Measurements from ENCODE around the gene NUSAP1.
A peak's percentile ranks its signal among the peaks of the same experiment; 100 is the strongest.
"Not testable (repeated sequence)": the region's sequence is repeated elsewhere in the genome, so short reads cannot be mapped to it uniquely, and the experiment has no call there.

NUSAP1 gene

GRCh38 chr15:41411441-41411840, 78.8 kb downstream of the NUSAP1 start:
- no peak overlapping the region for H3K4me3 ChIP-seq (ENCODE audit: control insufficient read depth, low read depth, low read length)
- DNase-seq (ENCODE audit: low read depth) = no peak
- TF ChIP-seq CTCF (IDR thresholded peaks at IDR 0.05; ENCODE audit: control insufficient read depth, insufficient read depth, low read depth, low read length, missing control alignments) = no peak

GRCh38 chr15:41416128-41416741, 83.6 kb downstream of the NUSAP1 start:
- TF ChIP-seq CTCF (IDR thresholded peaks at IDR 0.05; ENCODE audit: control insufficient read depth, insufficient read depth, low read depth, low read length, missing control alignments) = no peak
- no peak for DNase-seq (ENCODE audit: low read depth)
- H3K4me3 ChIP-seq (ENCODE audit: control insufficient read depth, low read depth, low read length) = peak overlapping the region; percentile 78

GRCh38 chr15:41416742-41417417, 84.2 kb downstream of the NUSAP1 start, which contains the start of gene RTF1:
TSS of gene RTF1 (plus strand) at chr15:41417095. CDS start at chr15:41417116, 21 bp downstream.
- H3K4me3 ChIP-seq (ENCODE audit: control insufficient read depth, low read depth, low read length) = peak within 1 kb of the TSS; percentile 78
- peak; percentile 40 for DNase-seq (ENCODE audit: low read depth)
- TF ChIP-seq CTCF (IDR thresholded peaks at IDR 0.05; ENCODE audit: control insufficient read depth, insufficient read depth, low read depth, low read length, missing control alignments) = no peak

- no peak for TF ChIP-seq CTCF (IDR thresholded peaks at IDR 0.05; ENCODE audit: control insufficient read depth, insufficient read depth, low read depth, low read length, missing control alignments)
- DNase-seq (ENCODE audit: low read depth) = no peak
- H3K4me3 ChIP-seq (ENCODE audit: control insufficient read depth, low read depth, low read length) = peak overlapping the region; percentile 78
These were observed 84.9 kb downstream of the NUSAP1 start for GRCh38 chr15:41417418-41418195.

- no peak overlapping the region for H3K4me3 ChIP-seq (ENCODE audit: control insufficient read depth, low read depth, low read length)
- no peak for TF ChIP-seq CTCF (IDR thresholded peaks at IDR 0.05; ENCODE audit: control insufficient read depth, insufficient read depth, low read depth, low read length, missing control alignments)
- DNase-seq (ENCODE audit: low read depth) = no peak
These were observed 91.4 kb downstream of the NUSAP1 start for GRCh38 chr15:41423979-41424659.

- no peak overlapping the region for H3K4me3 ChIP-seq (ENCODE audit: control insufficient read depth, low read depth, low read length)
These were observed 92.1 kb downstream of the NUSAP1 start for GRCh38 chr15:41424809-41425208.

GRCh38 chr15:41425907-41426306, 93.2 kb downstream of the NUSAP1 start:
- not testable (repeated sequence) for DNase-seq (ENCODE audit: low read depth); H3K4me3 ChIP-seq (ENCODE audit: control insufficient read depth, low read depth, low read length)

More at GRCh38 chr15:41424809-41425208, 92.1 kb downstream of the NUSAP1 start:
- TF ChIP-seq CTCF (IDR thresholded peaks at IDR 0.05; ENCODE audit: control insufficient read depth, insufficient read depth, low read depth, low read length, missing control alignments) = no peak
- DNase-seq (ENCODE audit: low read depth) = no peak
